Brain microvascular endothelial cell (primary cell): ENCODE measurements around the gene ERC2.

Source experiments
- DNase-seq: peaks from one replicate; pipeline ENCODE4 v3.0.0-alpha.2; 2020
- H3K27ac ChIP-seq: fragments of 250-450 bp; sonication (Bioruptor Pico); 2 replicates; pipeline ENCODE4 v1.5.1; 2020; ENCODE audit warnings: mild to moderate bottlenecking, moderate library complexity
- H3K27me3 ChIP-seq: fragments of 250-450 bp; sonication (Bioruptor Pico); replicated peaks from 2 replicates; pipeline ENCODE4 v1.5.1; 2020; ENCODE audit warnings: mild to moderate bottlenecking
- H3K36me3 ChIP-seq: fragments of 250-450 bp; sonication (Bioruptor Pico); replicated peaks from 2 replicates; pipeline ENCODE4 v1.5.1; 2020; ENCODE audit warnings: mild to moderate bottlenecking
- H3K4me3 ChIP-seq: 2 replicates; pipeline ENCODE4 v1.5.1; 2011; ENCODE audit warnings: low read depth, mild to moderate bottlenecking, control low read depth, low read length, moderate library complexity
- CTCF ChIP-seq: IDR thresholded peaks from 2 replicates; pipeline ENCODE4 v1.5.1; 2011; ENCODE audit warnings: low read depth, mild to moderate bottlenecking, moderate library complexity, low read length, control low read depth, inconsistent platforms; ENCODE audit errors: missing control alignments
- in situ Hi-C: cut with HindIII; loops from 2 replicates; pipeline ENCODE4 v1.10.0; 2017; ENCODE audit warnings: low sequenced_read_pairs, low pct_ligation_motif_present

The ERC2 gene

DNA sequence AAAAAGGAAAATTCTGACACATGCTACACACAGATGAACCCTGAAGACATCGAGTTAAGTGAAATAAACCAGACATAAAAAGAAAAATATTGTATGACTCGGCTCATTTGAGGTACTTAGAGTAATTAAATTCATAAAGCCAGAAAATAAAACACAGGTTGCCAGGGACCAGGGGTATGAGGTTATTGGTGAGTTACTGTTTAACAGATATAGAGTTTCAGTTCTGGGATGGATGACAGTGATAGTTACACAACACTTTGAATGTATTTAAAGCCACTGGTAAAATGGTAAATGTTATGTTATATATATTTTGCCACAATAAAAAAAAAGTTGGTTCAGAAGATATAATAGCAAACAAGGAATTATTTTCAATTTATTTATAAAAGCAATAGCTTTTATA lies 545.1 kb downstream of the ERC2 start:
- H3K27ac ChIP-seq, result no peak overlapping the region
- TF ChIP-seq CTCF, result no peak
- in situ Hi-C loops, result no loop called here
- no peaks in the 10 kb centered on the region for H3K36me3 ChIP-seq
- no peak overlapping the region for H3K4me3 ChIP-seq
- no peak for DNase-seq
- H3K27me3 ChIP-seq, result no peaks in the 10 kb centered on the region

GRCh38 chr3:55912880-55913279 lies 555.4 kb downstream of the ERC2 start:
- in situ Hi-C loops, result no loop called here
- Histone ChIP-seq H3K27ac (no peak overlapping the region), H3K4me3 (no peak overlapping the region), H3K27me3 (no peaks in the 10 kb centered on the region), H3K36me3 (no peaks in the 10 kb centered on the region)
- no peak for DNase-seq
- no peak for TF ChIP-seq CTCF

GRCh38 chr3:55911266-55911665 lies 557.0 kb downstream of the ERC2 start:
- Histone ChIP-seq H3K27ac (no peak overlapping the region), H3K4me3 (no peak overlapping the region), H3K27me3 (no peaks in the 10 kb centered on the region), H3K36me3 (no peaks in the 10 kb centered on the region)
- in situ Hi-C loops, result no loop called here
- no peak for TF ChIP-seq CTCF
- no peak for DNase-seq

GRCh38 chr3:55910543-55910942 lies 557.7 kb downstream of the ERC2 start:
- no peak overlapping the region for H3K27ac ChIP-seq
- TF ChIP-seq CTCF, result no peak
- H3K27me3 ChIP-seq, result no peaks in the 10 kb centered on the region
- no peaks in the 10 kb centered on the region for H3K36me3 ChIP-seq
- H3K4me3 ChIP-seq, result no peak overlapping the region
- no peak for DNase-seq
- in situ Hi-C loops, result no loop called here

DNA sequence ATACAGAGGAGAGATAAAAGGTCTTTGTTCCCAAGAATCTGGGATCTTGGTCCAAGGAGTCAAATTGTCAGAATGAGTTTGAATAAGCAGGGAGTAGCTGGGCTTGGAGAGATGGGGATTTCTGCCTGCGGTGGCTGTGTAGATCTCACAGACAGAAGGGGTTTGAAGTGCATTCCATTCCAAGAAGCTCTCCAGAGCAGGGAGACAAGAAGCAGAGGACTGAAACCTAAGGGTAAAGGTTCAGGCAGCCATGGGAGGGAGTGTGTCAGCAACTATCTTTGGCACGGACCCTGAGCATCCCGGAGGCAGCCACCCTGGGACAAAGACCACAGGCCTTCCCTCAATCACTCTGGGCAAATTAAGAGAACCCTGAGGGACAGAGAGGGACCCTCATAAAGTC lies 558.9 kb downstream of the ERC2 start:
- no peak for DNase-seq
- TF ChIP-seq CTCF, result no peak
- H3K36me3 ChIP-seq, result no peaks in the 10 kb centered on the region
- no peak overlapping the region for H3K27ac ChIP-seq
- no peak overlapping the region for H3K4me3 ChIP-seq
- in situ Hi-C loops, result no loop called here
- H3K27me3 ChIP-seq, result no peaks in the 10 kb centered on the region

GRCh38 chr3:55907616-55908015 lies 560.7 kb downstream of the ERC2 start:
- DNase-seq, result no peak
- no peak for TF ChIP-seq CTCF
- H3K27me3 ChIP-seq, result no peaks in the 10 kb centered on the region
- in situ Hi-C loops, result no loop called here
- no peak overlapping the region for H3K4me3 ChIP-seq
- no peak overlapping the region for H3K27ac ChIP-seq
- H3K36me3 ChIP-seq, result no peaks in the 10 kb centered on the region
